SKM-1 treated with dmso at 0.1 percent for 144 hours (cell line): ENCODE measurements around the gene POU2AF3.
"Not testable (repeated sequence)": the region's sequence is repeated elsewhere in the genome, so short reads cannot be mapped to it uniquely, and the experiment has no call there.

ENCODE experiments used
- DNase-seq: peaks from one replicate; lab custom pipeline; 2025; ENCODE audit not compliant: unreplicated experiment; lab: John Stamatoyannopoulos, UW

POU2AF3 gene

GRCh38 chr11:111298413-111299100 lies at the start of gene POU2AF3:
Gene POU2AF3 (plus strand): TSS chr11:111298546. CDS start chr11:111298582, 36 bp downstream.
- DNase-seq, result no peak

GRCh38 chr11:111250936-111251335 lies 47.4 kb upstream of the POU2AF3 start:
- DNase-seq, result no peak

- no peak for DNase-seq
Measured at GRCh38 chr11:111253131-111253530, 45.2 kb upstream of the POU2AF3 start.

- DNase-seq, result no peak
Measured at GRCh38 chr11:111253630-111254029, 44.7 kb upstream of the POU2AF3 start.

GRCh38 chr11:111258046-111258445 lies 40.3 kb upstream of the POU2AF3 start:
- no peak for DNase-seq

GRCh38 chr11:111259896-111260295 lies 38.5 kb upstream of the POU2AF3 start:
- no peak for DNase-seq

GRCh38 chr11:111260811-111261210 lies 37.5 kb upstream of the POU2AF3 start:
- DNase-seq, result no peak

GRCh38 chr11:111264646-111265045 lies 33.7 kb upstream of the POU2AF3 start:
- DNase-seq, result no peak

- no peak for DNase-seq
Measured at GRCh38 chr11:111265421-111265820, 32.9 kb upstream of the POU2AF3 start.

GRCh38 chr11:111268303-111268702 lies 30.0 kb upstream of the POU2AF3 start:
- not testable (repeated sequence) for DNase-seq

- no peak for DNase-seq
Measured at GRCh38 chr11:111269146-111269868, 29.0 kb upstream of the POU2AF3 start.

- DNase-seq, result no peak
Measured at GRCh38 chr11:111272420-111272819, 25.9 kb upstream of the POU2AF3 start.

GRCh38 chr11:111282562-111283075 lies 15.7 kb upstream of the POU2AF3 start:
- no peak for DNase-seq

GRCh38 chr11:111283945-111284481 lies 14.3 kb upstream of the POU2AF3 start:
- no peak for DNase-seq

- no peak for DNase-seq
Measured at GRCh38 chr11:111285189-111286091, 12.9 kb upstream of the POU2AF3 start.

- no peak for DNase-seq
Measured at GRCh38 chr11:111291764-111292163, 6.6 kb upstream of the POU2AF3 start.

GRCh38 chr11:111292408-111292807 lies 5.9 kb upstream of the POU2AF3 start:
- not testable (repeated sequence) for DNase-seq

GRCh38 chr11:111296196-111296595 lies 2.1 kb upstream of the POU2AF3 start:
- no peak for DNase-seq

GRCh38 chr11:111297696-111298095 lies 650 bp upstream of the POU2AF3 start:
- no peak for DNase-seq

- DNase-seq, result no peak
Measured at GRCh38 chr11:111299101-111300026, 1.0 kb downstream of the POU2AF3 start.
